HG02981 (cell line): Measurements from ENCODE around the gene HPCA.

Experiments
- ATAC-seq: cut with Tn5 transposase; IDR thresholded peaks from one replicate; pipeline ENCODE4 v1.9.1; 2021; ENCODE audit warnings: mild to moderate bottlenecking, moderate library complexity; ENCODE audit not compliant: unreplicated experiment

Gene HPCA

DNA sequence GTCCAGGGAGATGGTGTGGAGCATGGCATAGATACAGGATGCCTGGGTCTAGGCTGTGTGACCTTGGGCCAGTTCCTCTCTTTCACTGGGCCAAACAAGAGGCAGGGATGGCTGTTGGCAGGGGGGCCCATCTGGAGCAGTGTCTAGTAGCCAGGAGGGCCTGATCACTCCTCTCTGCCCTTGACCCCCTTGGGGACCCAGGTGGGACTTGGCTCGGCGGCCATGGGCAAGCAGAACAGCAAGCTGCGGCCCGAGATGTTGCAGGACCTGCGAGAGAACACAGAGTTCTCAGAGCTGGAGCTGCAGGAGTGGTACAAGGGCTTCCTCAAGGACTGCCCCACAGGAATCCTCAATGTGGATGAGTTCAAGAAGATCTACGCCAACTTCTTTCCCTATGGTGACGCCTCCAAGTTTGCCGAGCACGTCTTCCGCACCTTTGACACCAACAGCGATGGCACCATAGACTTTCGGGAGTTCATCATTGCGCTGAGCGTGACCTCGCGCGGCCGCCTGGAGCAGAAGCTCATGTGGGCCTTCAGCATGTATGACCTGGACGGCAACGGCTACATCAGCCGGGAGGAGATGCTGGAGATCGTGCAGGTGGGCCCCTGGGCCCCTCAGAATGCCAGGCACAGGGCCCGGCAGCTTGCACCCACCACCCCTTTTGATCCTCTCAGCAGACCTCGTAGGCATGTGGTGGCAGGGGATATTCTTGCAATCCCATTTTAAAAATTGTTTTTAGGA lies 2.6 kb downstream of the HPCA start:
- ATAC-seq: no peak

DNA sequence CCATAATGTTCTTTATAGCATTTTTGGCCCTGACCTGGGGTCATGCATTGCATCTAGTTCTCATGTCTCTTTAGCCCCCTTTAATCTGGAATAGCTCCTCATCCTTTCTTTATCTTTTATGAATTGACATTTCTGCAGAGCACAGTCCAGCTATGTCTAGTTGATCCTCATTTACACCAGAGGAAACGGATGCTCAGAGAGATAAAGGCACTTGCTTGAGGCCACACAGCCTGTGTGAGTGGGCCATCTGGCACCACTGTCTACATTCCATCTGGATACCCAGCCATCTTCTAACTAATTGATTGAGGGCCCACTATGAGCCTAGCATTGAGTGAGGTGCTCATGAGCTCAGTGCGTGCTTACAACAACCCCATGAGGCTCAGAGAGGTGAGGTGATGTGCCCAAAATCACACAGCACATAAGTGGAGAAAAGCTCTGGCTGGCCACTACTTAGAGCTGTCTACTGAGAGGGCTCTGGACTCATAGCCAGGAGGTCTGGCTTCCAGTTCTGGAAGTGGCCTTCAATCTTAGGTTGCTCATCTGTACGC lies 3.5 kb downstream of the HPCA start:
- no peak for ATAC-seq

- no peak for ATAC-seq
These were observed 4.4 kb downstream of the HPCA start for GRCh38 chr1:32890516-32891240.

GRCh38 chr1:32891241-32891570 lies 4.9 kb downstream of the HPCA start:
- no peak for ATAC-seq

DNA sequence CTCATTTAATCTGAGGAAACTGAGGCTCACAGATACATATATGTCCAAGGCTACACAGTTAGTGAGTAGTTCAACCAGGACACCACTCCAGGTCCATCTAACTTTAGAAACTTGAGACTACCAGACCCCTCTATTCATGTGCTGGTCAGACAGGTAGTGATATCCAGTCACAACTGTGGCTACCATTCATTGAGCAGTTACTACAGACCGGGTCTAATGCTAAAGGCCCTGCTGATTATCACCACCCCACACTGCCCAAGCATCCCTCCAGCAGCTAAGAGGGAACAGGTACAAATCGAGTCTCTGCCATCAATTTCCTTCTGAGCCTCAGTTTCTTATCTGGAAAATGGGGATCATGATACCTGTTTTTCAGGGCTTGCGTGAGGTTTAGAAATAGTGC lies 5.3 kb downstream of the HPCA start:
- ATAC-seq: no peak

DNA sequence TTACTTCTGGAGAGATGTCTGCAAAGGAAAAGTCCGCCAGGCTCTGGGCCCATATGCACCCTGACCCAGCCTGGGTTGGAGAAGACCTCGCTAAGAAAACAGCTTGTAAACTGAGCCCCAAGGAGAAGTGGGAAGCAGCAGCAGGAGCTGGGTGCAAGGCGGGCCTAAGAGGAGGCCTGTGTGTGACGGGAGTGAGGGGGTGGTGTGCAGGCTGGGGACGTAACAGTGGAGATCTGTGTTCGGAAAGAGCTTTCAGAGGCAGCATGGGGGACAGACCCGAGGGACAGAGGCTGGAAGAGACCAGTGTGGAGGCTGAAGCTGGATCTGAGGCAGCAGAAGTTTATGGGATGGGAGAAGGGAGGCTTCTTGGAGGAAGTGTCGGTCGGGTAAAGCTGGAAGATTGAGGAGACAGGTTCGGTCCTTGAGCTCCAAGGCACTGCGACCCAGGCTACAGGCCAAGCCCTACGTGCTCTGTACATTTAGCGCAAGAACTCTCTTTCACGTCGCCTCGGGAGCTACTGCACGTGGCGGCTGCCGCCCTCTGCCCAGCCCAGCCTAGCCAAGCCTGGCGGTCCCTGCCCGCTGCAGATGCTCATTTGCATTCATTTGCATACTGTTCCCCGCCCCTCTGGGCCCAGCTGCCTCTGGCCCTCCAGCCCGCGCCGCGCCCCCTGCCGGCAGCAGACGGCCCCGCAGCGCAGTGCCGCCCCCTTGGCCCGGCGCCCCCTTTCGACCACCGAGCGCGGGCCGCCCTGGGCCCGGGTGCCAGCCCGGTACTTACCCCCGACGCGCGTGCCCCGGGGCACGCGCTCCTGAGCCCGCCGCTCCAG lies 6.3 kb downstream of the HPCA start:
- ATAC-seq: no peak

DNA sequence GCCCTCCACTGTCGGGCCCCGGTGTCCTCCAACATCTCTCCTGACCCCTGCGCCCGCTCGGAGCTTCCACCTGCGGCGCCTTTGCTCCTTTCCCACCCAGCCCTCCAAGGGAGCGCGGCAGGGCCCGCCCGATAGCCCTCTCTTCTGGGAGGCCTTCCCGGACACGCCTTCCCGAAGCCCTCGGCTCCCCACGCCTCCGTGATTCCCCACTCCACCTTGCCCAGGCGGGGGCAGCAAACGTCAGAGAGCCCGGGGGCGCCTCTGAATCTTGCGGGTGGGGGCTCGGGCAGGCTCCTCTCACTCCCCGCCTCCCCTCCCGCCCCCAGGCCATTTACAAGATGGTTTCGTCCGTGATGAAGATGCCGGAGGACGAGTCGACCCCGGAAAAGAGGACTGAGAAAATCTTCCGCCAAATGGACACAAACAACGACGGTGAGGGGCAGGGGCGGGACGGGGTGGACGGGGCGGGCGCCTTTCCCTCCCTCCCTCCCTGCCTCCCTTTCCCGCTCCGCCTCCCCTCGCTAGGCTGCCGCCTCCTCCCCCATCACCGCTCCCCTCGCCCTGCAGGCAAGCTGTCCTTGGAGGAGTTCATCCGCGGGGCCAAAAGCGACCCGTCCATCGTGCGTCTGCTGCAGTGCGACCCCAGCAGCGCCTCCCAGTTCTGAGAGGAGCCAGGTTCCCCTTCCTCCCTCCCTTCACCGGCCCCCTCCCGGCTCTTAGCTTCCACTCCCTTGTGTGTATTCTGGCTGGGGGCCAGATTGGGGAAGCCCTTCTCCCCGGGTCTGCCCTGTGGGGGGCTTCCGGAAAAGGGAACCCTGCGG lies 7.1 kb downstream of the HPCA start:
- ATAC-seq: no peak

- ATAC-seq: no peak
These were observed 7.8 kb downstream of the HPCA start for GRCh38 chr1:32894019-32894600.

GRCh38 chr1:32894681-32895080 lies 8.4 kb downstream of the HPCA start:
- ATAC-seq: no peak

DNA sequence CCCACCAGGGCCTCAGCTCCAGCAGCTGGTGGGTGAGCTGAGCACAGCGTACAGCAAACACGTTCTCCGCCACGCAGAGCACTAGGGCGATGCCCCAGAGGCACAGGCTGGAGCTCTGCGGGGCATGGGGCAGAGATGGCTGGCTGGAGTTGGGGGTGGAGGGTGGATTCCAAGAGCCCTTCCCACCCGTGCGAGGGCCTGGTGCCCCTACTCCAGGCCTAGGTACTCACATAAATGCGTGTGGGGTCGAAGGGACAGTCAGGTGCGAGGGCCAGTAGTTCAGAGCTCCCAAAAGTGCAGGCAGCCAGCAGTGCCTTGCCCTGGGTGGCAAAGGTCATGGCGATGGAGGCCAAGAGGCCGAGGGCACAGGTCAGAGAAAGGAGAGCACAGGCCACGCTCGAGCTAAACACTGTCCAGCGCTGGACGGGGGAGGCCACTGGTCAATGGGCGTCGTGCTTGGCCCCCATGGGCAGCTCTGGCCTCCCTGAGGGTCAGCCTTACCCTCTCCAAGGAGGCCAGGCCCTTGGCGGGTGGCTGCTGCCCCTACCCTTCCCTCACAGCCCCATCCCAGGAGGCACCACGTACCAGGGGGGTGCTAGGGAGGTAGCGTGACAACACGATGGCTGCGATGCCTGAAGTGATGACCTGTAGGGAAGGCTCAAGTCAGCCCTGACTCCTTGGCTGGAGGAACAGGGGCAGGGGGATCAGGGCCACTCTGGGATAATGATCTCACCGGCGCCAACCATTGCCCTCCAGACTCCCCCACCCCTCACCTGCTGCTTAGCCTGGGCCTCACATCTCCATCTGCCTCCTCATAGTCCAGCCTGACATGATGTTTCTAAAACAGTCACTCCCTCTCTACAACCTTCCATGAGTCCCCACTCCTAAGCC lies 9.3 kb downstream of the HPCA start:
- ATAC-seq: no peak

- ATAC-seq: no peak
These were observed 10.2 kb downstream of the HPCA start for GRCh38 chr1:32896451-32896850.

GRCh38 chr1:32897082-32898049 lies 11.1 kb downstream of the HPCA start:
- ATAC-seq: no peak

DNA sequence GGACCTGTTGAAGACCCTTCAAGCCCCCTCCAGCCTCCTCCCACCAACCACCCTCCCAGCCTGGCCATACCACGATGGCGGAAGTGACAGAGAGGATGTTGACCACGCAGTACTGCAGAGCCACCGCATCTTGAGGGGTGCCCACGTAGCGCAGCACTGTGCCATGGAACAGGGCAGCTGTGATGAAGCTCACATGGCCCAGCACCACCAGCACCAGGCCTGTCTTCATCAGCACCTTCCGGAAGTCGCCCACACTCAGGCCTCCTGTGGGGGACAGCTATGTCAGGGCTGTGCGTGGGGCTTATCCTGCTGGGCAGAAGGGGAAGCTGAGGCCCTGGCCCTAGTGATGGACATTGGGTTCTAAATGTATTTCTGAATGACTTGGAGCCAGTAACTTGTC lies 11.8 kb downstream of the HPCA start:
- ATAC-seq: no peak

GRCh38 chr1:32898958-32899357 lies 12.7 kb downstream of the HPCA start:
- no peak for ATAC-seq

DNA sequence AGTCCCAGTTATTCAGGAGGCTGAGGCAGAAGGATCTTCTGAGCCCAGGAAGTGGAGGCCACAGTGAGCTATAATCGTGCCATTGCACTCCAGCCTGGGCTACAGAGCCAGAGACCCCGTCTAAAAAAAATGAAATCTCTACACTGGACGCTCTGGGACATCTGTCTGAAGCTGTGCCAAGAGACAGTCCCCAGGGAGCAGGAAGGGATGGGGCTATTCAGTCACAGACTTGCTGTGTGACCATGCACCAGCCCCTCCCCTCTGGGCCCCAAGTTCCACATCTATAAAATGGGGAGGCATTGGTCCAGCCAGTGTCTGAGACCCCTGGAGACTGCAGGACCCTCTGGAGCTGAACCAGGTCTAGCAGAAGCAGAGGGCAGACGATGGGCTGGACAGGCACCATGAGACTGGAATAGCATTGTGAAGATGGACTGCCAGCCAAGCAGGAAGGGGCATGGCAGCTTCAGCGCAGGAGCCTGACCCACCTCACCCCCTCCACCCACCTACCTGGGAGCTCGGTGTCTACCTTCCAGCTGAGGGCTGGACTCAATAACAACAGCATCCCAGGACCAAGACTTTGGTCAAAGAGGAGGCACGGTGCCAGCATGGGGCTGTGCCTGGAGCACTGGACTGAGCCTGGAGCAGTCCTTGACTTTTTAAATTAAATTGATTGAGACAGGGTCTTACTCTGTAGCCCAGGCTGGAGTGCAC lies 13.4 kb downstream of the HPCA start:
- no peak for ATAC-seq

DNA sequence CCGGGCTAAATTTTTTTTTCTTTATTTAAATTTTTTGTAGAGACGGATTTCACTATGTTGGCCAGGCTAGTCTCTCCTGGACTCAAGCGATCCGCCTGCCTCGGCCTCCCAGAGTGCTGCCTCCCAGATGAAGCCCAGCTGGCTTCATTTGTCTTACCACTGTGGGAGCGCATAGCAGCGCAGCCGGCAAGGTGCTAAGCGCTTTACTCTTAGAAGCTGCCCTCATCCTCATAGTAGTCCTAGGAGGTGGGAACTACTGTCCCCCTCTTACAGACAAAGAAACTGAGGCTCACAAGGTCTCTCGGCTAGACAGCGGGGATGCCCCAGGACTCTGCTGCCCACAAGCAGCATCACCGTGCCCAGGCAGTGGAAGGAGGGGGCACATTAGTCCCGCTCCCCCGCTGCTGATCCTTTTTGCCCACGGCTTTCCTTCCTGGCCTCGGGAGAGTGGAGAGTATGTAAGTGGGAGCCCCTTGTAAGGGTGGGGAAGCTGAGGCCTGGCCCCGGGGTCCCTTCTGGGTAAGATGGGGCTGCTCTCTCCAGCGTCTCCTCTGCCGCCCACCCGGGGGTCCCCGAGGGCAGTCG lies 14.2 kb downstream of the HPCA start:
- ATAC-seq: no peak
